DOHH2 (cell line): ENCODE results near the gene MPPED1.

Experiments used
- CTCF ChIP-seq: fragments of 200-600 bp; sonication (generic); IDR thresholded peaks from one replicate; pipeline ENCODE4 v1.5.1; 2014; ENCODE audit warnings: antibody characterized with exemption, mild to moderate bottlenecking, low read depth, low read length; ENCODE audit not compliant: poor library complexity, severe bottlenecking
- EZH2phosphoT487 ChIP-seq: fragments of 200-600 bp; sonication (generic); IDR thresholded peaks from 2 replicates; pipeline ENCODE4 v1.6.1; 2017; ENCODE audit warnings: borderline replicate concordance, mild to moderate bottlenecking, antibody characterized with exemption, low read length, moderate library complexity, mixed read lengths

- no peak for TF ChIP-seq CTCF
- no peak for TF ChIP-seq EZH2phosphoT487
Observed at GRCh38 chr22:43363315-43364168, 48.3 kb upstream of the MPPED1 start.
